Epithelial cell of proximal tubule (primary cell): ENCODE measurements around the gene SERPINC1. TPM values are rescaled to one million over a fixed set of nuclear protein-coding genes. Genes with fewer than 3 reads are reported as not detected.

ENCODE experiments used
- DNase-seq: peaks from one replicate; pipeline ENCODE4 v3.0.0-alpha.2; 2011; ENCODE audit warnings: low read depth
- H3K4me3 ChIP-seq: 2 replicates; pipeline ENCODE4 v1.5.1; 2011; ENCODE audit warnings: low read depth, mild to moderate bottlenecking, low read length
- CTCF ChIP-seq: conservative IDR thresholded peaks from 2 replicates; pipeline ENCODE4 v1.5.1; 2012; ENCODE audit warnings: low read depth, mild to moderate bottlenecking, low read length
- total RNA-seq: library from RNA; depleted of rRNA; stranded (reverse); fragments of >200 nt; gene quantifications from 2 replicates; pipeline ENCODE4 v1.2.3, GENCODE V29; 2015

SERPINC1 gene
- total RNA-seq, 1 donor from 2014 or later: not detected

- TF ChIP-seq CTCF: no peak
- H3K4me3 ChIP-seq: no peak overlapping the region
- DNase-seq: no peak
Measured at GRCh38 chr1:173856903-173857302, 60.2 kb downstream of the SERPINC1 start.

- no peak for DNase-seq
- no peak for TF ChIP-seq CTCF
- no peak overlapping the region for H3K4me3 ChIP-seq
Measured at GRCh38 chr1:173856014-173856413, 61.1 kb downstream of the SERPINC1 start.

Other genes with a start within 250 kb of the SERPINC1 start
- gene ANKRD45, start 247.5 kb downstream of the SERPINC1 start, total RNA-seq: 0.35 TPM in 1 of 2 replicates, not detected in the other
- 6.7 and 8.2 TPM in 2 replicates for gene KLHL20, start 202.3 kb downstream of the SERPINC1 start, total RNA-seq
- gene DARS2, start 92.7 kb downstream of the SERPINC1 start, total RNA-seq: 36.3 and 39.6 TPM in 2 replicates
- 11.8 and 17.7 TPM in 2 replicates for gene CENPL, start 92.4 kb downstream of the SERPINC1 start, total RNA-seq
- gene GAS5, start 49.3 kb downstream of the SERPINC1 start, total RNA-seq: 319 and 645 TPM in 2 replicates
- 2.2 and 3.0 TPM in 2 replicates for gene ZBTB37, start 48.9 kb downstream of the SERPINC1 start, total RNA-seq
- gene RC3H1, start 105.0 kb upstream of the SERPINC1 start, total RNA-seq: 9.5 and 11.5 TPM in 2 replicates
- gene RABGAP1L, start 242.2 kb upstream of the SERPINC1 start, total RNA-seq: 14.5 and 16.3 TPM in 2 replicates